ENCODE results near the gene PCID2.
"Not testable (repeated sequence)": the region's sequence is repeated elsewhere in the genome, so short reads cannot be mapped to it uniquely, and the experiment has no call there.

PCID2 gene

GRCh38 chr13:113167155-113167554 lies 41.3 kb downstream of the PCID2 start:
- no peaks in the 10 kb centered on the region for H3K9me3 ChIP-seq
- peaks cover 44% of the 10 kb centered on the region for H3K27me3 ChIP-seq
- TF ChIP-seq CTCF (IDR thresholded peaks at IDR 0.05): no peak
- no peak overlapping the region for H3K4me3 ChIP-seq (ENCODE audit: low read depth in 1 of 2, low read length in 1 of 2)
- H3K27ac ChIP-seq: no peak overlapping the region
- no peaks in the 10 kb centered on the region for H3K4me1 ChIP-seq (ENCODE audit: control insufficient read depth in 1 of 2, insufficient read depth in 1 of 2, low read depth in 1 of 2, low read length in 1 of 2)
- peaks cover 11% of the 10 kb centered on the region for H3K36me3 ChIP-seq

- Histone ChIP-seq H3K9me3 (no peaks in the 10 kb centered on the region), H3K36me3 (peaks cover 6% of the 10 kb centered on the region), H3K27me3 (peaks cover 48% of the 10 kb centered on the region), H3K4me3 (ENCODE audit: low read depth in 1 of 2, low read length in 1 of 2) (no peak overlapping the region), H3K27ac (no peak overlapping the region), H3K4me1 (ENCODE audit: control insufficient read depth in 1 of 2, insufficient read depth in 1 of 2, low read depth in 1 of 2, low read length in 1 of 2) (no peaks in the 10 kb centered on the region)
- no peak for TF ChIP-seq CTCF (IDR thresholded peaks at IDR 0.05)
These were observed 41.8 kb downstream of the PCID2 start for GRCh38 chr13:113166681-113167080.

DNA sequence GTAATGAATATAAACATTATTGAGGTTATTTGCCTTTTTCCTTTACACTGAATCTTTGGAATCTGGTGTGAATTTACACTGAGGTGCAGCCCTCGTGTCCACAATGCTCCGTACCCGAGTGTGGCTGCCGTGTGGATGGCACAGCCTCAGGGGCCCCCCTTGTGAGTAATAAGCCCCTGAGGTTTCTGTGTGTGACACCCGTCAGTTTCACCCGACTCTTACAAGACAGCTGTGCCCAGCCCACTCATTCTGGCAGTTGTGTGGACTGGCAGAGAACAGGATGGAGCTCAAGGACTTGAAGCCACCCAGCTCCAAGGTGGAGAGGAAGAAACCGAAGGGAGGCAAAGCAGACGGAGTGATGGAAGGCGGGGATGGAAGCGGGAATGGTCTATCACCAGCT lies 42.2 kb downstream of the PCID2 start:
- TF ChIP-seq CTCF (IDR thresholded peaks at IDR 0.05): no peak
- no peaks in the 10 kb centered on the region for H3K4me1 ChIP-seq (ENCODE audit: control insufficient read depth in 1 of 2, insufficient read depth in 1 of 2, low read depth in 1 of 2, low read length in 1 of 2)
- peaks cover 2% of the 10 kb centered on the region for H3K36me3 ChIP-seq
- H3K27ac ChIP-seq: no peak overlapping the region
- H3K27me3 ChIP-seq: peaks cover 53% of the 10 kb centered on the region
- H3K4me3 ChIP-seq (ENCODE audit: low read depth in 1 of 2, low read length in 1 of 2): no peak overlapping the region
- H3K9me3 ChIP-seq: no peaks in the 10 kb centered on the region

GRCh38 chr13:113164492-113164891 lies 44.0 kb downstream of the PCID2 start:
- Histone ChIP-seq H3K27ac (no peak overlapping the region), H3K4me3 (ENCODE audit: low read depth in 1 of 2, low read length in 1 of 2) (no peak overlapping the region), H3K9me3 (no peaks in the 10 kb centered on the region)

DNA sequence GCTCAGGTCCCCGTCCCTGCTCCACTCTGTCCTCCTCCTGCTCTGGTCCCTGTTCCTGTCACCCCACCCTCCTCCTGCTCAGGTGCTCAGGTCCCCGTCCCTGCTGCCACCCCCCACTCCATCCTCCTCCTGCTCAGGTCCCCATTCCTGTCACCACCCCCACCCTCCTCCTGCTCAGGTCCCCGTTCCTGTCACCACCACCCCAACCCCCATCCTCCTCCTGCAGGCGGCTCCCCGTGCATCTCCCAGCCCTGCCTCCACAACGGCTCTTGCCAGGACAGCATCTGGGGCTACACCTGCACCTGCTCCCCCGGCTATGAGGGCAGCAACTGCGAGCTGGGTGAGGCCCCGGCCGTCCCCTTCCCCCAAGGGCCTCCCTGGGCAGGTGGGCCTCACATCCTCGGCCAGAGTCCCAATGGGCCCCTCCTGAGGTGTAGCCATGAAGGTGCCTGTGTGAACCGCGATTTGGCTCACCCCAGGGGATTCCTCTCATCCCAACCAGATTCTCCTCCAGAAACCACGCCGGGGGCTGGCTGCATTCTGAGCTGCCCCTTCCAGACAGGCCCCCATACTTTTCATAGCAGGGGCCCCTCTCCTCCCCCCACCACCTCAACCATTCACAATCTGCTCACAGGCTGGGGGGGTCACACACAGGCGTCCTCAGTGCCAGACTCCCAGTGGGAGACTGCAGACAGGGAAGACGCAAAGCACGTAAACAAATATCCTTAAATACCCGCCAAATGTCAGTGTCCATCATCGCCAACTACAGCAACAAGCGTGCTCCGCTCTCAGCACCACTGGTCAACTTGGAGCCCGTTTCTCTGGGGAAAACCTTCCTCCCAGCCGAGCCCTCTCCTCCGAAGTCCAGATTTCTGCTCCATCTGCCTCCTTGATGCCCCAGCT lies 45.4 kb downstream of the PCID2 start:
- Histone ChIP-seq H3K4me3 (ENCODE audit: low read depth in 1 of 2, low read length in 1 of 2) (no peak overlapping the region), H3K36me3 (no peaks in the 10 kb centered on the region), H3K9me3 (no peaks in the 10 kb centered on the region), H3K27ac (no peak overlapping the region), H3K4me1 (ENCODE audit: control insufficient read depth in 1 of 2, insufficient read depth in 1 of 2, low read depth in 1 of 2, low read length in 1 of 2) (no peaks in the 10 kb centered on the region), H3K27me3 (peaks cover 74% of the 10 kb centered on the region)
- no peak for TF ChIP-seq CTCF (IDR thresholded peaks at IDR 0.05)

More at GRCh38 chr13:113164492-113164891, 44.0 kb downstream of the PCID2 start:
- Histone ChIP-seq H3K27me3 (peaks cover 69% of the 10 kb centered on the region), H3K36me3 (no peaks in the 10 kb centered on the region), H3K4me1 (ENCODE audit: control insufficient read depth in 1 of 2, insufficient read depth in 1 of 2, low read depth in 1 of 2, low read length in 1 of 2) (no peaks in the 10 kb centered on the region)
- TF ChIP-seq CTCF (IDR thresholded peaks at IDR 0.05): no peak

DNA sequence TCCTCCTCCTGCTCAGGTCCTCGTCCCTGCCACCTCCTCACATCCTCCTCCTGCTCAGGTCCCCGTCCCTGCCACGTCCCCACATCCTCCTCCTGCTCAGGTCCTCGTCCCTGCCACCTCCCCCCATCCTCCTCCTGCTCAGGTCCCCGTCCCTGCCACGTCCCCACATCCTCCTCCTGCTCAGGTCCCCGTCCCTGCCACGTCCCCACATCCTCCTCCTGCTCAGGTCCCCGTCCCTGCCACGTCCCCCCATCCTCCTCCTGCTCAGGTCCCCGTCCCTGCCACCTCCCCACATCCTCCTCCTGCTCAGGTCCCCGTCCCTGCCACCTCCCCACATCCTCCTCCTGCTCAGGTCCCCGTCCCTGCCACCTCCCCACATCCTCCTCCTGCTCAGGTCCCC lies 46.5 kb downstream of the PCID2 start:
- not testable (repeated sequence) for H3K36me3 ChIP-seq; H3K9me3 ChIP-seq; H3K27ac ChIP-seq; H3K4me3 ChIP-seq (ENCODE audit: low read depth in 1 of 2, low read length in 1 of 2); H3K4me1 ChIP-seq (ENCODE audit: control insufficient read depth in 1 of 2, insufficient read depth in 1 of 2, low read depth in 1 of 2, low read length in 1 of 2)
- peaks cover 85% of the 10 kb centered on the region for H3K27me3 ChIP-seq

All from neutrophil (primary cell).